Activated CD8-positive, alpha-beta memory T cell treated with anti-CD3 and anti-CD28 coated beads for 36 hours (primary cell): ENCODE results near the gene COL4A2. TPM values are rescaled to one million over a fixed set of nuclear protein-coding genes. Genes with fewer than 3 reads are reported as not detected.
"Not testable (repeated sequence)": the region's sequence is repeated elsewhere in the genome, so short reads cannot be mapped to it uniquely, and the experiment has no call there.

Source experiments
- CTCF ChIA-PET: fragments of 350-600 bp; sonication (Branson Sonifier 250); formaldehyde crosslinking; loops from one replicate; lab custom pipeline; 2021; ENCODE audit warnings: antibody characterized with exemption; lab: Charles Lee
- POLR2A ChIA-PET: fragments of 350-600 bp; sonication (Branson Sonifier 250); formaldehyde crosslinking; loops from one replicate; lab custom pipeline; 2021; ENCODE audit warnings: antibody characterized with exemption; lab: Charles Lee
- total RNA-seq, 2 experiments: library from RNA; stranded (reverse); gene quantifications; one replicate each; pipeline ENCODE4 v1.2.3, GENCODE V29; 2021

COL4A2 gene
- total RNA-seq, 2 experiments from 2014 or later = not detected

- POLR2A ChIA-PET, CTCF ChIA-PET: not testable (repeated sequence)
Measured at GRCh38 chr13:110486880-110487279, 179.8 kb downstream of the COL4A2 start.

DNA sequence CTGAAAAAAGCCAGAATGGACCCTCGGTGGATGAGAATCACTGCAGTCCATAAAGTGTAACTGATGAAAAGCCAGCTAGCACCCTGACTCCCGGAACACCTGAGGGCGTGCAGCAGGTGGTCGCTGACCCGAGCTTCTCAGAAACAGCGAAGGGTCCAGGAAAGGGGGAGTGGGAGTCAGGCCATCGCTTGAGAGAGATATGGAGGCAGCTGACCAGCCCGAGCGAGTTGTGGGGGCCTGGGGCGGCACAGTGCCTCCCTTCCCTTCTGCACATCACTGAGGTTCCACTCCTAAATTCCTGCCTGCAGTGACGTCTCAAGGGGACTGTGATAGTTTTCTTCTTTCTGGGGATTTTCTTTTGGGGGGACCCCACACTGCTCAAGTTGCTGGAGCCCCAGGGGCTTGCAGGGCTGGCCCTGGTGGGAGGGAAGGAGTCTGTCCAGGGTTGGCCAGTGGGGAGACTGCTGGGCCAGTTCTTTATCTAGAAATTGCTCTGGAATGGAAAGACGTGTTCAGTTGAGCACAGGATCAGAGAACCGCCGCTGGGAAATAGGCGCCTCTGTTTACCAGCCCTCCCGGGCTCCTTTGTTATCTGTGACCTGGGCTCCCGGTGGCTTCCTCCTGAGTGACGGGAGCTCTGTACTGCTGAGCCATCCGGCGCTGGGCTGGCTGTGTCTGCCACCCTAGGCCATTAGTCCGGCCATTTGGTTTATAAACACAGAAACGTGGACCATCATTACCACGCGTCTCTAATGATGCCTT, 183.1 kb downstream of the COL4A2 start:
- ChIA-PET POLR2A (no interaction called here), CTCF (no interaction called here)

DNA sequence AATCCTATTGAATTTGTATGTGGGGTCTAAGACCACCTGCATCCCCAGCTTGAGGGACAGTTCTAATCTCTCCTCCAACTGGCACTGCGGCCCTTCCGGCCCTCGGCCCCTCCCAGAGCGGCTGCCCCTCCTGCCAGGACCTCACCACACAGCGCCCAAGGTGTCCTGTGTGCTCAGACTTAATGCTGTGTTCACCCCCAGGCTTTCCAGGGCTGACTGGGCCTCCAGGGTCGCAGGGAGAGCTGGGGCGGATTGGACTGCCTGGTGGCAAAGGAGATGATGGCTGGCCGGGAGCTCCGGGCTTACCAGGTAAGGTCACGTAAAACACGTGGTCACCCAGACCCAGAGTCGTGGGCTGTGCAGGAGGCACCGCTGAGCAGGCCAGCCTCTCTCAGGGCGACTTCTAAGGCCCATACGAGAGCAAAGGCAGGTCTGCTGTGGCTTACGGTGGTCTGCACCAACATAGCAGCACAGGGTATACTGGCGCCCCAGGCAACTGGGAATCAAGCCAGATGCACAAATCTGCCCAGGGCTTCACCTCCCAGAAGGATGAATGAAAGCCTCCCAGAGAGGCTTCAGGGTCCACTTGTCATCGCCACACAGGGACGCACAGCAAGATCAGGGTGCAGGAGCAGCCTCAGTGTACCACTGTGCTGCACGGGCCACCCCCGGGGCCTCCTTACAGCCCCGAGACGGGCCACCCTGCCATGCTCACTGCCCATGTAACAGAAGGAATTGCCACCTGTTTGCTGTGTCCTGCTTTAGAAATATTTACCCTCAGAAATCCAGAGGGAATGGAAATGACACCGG, 185.0 kb downstream of the COL4A2 start:
- POLR2A ChIA-PET = no interaction called here

GRCh38 chr13:110492679-110493593, 185.9 kb downstream of the COL4A2 start:
- ChIA-PET CTCF (no interaction called here), POLR2A (no interaction called here)

More for the DNA sequence above, 185.0 kb downstream of the COL4A2 start:
- CTCF ChIA-PET = no interaction called here

DNA sequence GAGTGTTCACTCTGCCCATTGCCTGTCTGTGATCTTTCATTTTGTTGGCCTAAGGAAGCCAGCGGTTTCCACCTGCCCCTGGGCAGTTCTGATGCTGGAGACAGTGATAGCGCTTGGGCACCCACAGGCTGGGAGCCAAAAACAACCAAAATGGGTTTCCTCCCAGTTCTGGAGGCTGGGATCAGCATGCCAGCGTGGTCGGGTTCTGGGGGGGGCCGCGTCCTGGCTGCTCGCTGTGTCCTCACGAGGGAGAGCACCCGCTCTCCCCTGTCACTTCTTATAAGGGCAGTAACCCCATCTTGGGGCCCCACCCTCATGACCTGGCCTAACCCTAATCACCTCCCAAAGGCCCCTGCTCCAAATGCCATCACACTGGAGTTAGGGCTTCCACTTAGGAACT, 186.5 kb downstream of the COL4A2 start:
- CTCF ChIA-PET = no interaction called here
- POLR2A ChIA-PET = no interaction called here

DNA sequence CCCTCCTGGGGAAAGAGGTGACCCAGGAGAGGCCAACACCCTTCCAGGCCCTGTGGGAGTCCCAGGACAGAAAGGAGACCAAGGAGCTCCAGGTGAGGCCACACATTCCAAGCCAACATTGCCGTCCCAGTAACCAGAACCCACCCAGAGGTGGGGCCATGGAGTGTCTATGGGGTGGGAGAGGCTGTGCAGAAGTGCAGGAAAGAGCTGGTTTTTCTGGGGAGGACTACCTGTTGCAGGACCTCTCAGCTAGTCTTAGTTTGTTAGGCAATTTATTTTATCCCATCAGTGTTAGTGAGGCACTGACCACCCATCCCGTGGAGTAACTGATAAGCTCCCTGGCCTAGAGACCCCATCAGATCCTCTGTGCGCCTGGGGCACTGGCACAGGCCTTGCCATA, 188.3 kb downstream of the COL4A2 start:
- POLR2A ChIA-PET = no interaction called here
- CTCF ChIA-PET = interaction anchor here (0.6 kb wide), 1 partner anchor 43 kb away, joined by 3 read pairs; no protein-coding TSS in a partner anchor

DNA sequence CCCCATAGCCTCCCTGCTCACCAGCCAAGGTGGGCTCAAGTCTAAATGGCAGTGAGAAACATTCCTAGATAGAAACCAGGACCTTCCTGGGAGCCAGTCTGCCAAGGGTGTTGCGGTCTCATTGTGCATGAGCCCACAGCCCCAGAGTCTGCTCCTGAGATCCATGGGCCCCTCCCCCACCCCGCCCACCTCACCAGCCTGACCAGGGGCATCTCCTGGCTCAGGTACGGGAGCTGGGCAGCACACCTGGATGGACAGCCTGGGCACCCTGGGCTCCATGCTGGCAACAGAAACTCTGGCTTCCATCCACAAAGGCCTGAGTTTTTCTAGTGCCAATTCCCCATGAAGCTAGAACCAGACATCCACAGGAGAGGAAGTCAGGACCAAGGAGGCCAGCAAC, 188.8 kb downstream of the COL4A2 start:
- POLR2A ChIA-PET = no interaction called here
- CTCF ChIA-PET = interaction anchor here (0.6 kb wide), 1 partner anchor 42 kb away, joined by 3 read pairs; no protein-coding TSS in a partner anchor

- POLR2A ChIA-PET = no interaction called here
- CTCF ChIA-PET = no interaction called here
Measured at GRCh38 chr13:110496281-110496680, 189.2 kb downstream of the COL4A2 start.

DNA sequence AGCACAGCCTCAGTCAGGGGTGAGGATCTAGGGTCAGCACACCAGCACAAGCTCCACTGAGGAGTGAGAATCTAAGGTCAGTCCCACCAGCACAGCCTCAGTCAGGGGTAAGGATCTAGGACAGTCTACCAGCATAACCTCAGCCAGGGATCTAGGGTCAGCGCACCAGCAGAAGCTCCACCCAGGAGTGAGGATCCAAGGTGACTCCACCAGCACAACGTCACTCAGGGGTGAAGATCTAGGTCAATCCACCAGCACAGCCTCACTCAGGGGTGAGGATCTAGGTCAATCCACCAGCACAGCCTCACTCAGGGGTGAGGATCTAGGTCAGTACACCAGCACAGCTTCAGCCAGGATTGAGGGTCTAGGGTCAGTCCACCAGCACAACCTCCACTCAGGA, 189.9 kb downstream of the COL4A2 start:
- ChIA-PET CTCF (no interaction called here), POLR2A (no interaction called here)

DNA sequence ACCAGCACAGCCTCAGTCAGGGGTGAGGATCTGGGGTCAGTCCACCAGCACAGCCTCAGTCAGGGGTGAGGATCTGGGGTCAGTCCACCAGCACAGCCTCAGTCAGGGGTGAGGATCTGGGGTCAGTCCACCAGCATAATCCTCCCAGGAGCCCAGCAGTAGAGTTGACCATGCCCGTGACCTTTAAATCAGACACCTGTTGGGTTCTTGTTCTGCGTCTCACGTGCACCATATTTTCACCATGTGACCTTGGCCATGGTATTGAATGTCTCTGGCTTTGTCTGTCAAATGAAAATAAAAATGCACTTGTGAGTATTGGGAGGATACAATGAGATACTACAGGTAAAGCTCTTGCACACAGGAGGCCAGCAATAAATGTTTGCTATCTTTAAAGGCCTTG, 190.8 kb downstream of the COL4A2 start:
- CTCF ChIA-PET, POLR2A ChIA-PET: not testable (repeated sequence)

GRCh38 chr13:110498327-110498726, 191.2 kb downstream of the COL4A2 start:
- ChIA-PET CTCF (no interaction called here), POLR2A (no interaction called here)

- CTCF ChIA-PET = no interaction called here
- POLR2A ChIA-PET = no interaction called here
Measured at GRCh38 chr13:110498765-110499164, 191.7 kb downstream of the COL4A2 start.

DNA sequence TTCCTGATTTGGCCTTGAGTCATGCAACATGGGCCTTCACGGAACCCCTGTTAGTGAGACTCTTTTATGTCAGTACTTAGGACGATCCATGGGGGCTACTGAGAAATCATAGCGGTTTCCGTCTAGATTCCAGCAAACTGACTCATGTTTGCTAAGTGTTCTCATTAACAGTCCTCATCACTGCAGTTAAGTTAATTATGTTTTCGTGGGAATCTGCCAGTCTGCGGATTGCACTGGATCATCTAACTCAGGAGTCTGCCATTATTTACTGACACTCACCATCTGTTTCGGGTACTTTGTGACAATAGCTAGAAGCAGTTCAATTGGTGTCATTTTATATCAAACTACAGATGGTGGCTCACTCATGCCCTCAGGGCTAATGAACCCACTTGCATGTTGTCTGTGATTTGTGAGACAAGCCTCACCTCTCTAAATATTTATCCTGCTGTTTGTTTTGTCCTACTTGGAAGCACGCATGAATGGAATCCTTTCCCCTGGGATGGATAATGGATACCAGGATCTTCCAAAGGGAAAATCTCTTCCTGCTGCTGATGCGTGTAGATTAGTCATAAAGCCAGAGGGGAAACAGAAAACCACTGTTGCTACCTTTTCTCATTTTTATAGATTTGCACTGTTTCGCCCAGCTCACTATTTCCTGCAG, 192.7 kb downstream of the COL4A2 start:
- ChIA-PET CTCF (no interaction called here), POLR2A (no interaction called here)

DNA sequence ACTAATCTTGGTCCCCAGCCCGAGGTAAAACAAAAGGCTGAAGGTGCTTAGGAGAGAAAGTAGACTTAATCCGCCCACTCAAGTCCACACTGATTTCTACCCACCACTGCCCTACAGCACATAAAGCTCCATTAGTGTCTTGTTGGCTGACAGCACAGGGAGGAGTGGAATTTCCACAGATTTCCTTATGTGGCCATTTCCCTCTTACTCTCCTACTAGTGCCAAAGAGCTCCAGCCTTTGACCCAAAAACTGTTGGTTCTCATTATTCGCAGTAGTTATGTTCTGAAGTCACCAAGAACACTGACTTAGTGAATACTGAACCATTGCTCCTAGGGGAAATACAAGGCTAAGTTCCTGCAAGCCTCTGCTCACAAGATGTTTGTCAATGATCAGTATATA, 193.3 kb downstream of the COL4A2 start:
- ChIA-PET CTCF (no interaction called here), POLR2A (no interaction called here)

DNA sequence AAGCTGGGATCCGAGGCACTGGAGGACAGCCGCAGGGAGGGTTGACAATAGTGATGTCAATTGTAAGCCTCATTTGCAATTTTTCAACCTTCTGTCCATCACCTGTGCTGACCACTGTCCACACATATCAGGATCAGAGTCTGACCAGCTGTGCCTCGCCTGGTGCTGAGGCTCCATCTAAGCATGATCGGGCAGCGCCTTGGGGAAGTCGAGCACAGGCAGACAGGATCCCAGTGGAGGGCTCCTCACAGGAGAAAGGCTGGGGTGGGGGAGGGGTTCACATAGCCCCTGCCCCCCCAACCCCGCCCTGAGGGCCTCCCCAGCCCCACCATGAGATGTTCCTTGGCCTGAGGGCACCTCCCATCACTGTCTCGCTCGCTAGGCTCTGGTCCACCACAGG, 194.1 kb downstream of the COL4A2 start:
- ChIA-PET CTCF (no interaction called here), POLR2A (no interaction called here)

- ChIA-PET CTCF (no interaction called here), POLR2A (interaction anchor here (0.6 kb wide), 1 partner anchor 815 kb away, joined by 3 read pairs; no protein-coding TSS in a partner anchor)
Measured at GRCh38 chr13:110503037-110503901, 196.2 kb downstream of the COL4A2 start.

DNA sequence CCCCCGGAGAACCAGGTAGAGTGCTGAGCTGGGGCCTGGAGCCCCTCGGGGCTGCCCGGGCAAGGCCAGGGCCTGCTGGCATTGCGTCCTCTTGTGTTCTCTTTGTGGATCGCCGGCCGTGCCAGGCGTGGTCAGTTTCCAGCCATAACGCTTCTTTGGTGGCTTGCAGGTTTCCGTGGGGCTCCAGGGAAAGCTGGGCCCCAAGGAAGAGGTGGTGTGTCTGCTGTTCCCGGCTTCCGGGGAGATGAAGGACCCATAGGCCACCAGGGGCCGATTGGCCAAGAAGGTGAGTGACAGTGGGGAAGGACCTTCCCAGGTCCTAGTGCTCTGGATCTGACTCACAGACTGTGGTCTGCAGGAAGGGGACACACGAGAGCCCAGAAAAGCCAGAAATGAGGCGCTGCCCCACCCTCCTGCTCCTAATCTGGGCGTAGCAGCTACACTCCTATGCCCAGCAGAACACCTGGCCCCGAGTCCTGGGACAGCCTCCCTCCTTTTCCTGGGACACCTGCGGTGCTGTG, 197.0 kb downstream of the COL4A2 start:
- ChIA-PET POLR2A (no interaction called here), CTCF (no interaction called here)

- CTCF ChIA-PET = no interaction called here
- POLR2A ChIA-PET = no interaction called here
Measured at GRCh38 chr13:110505594-110505993, 198.5 kb downstream of the COL4A2 start.
